Endodermal cell (in vitro differentiated cells): ENCODE results near the gene COL4A1. TPM values are rescaled to one million over a fixed set of nuclear protein-coding genes. Genes with fewer than 3 reads are reported as not detected.

ENCODE experiments used
- DNase-seq: peaks from one replicate; pipeline ENCODE4 v3.0.0-alpha.2; 2017
- H3K27ac ChIP-seq: 2 replicates; pipeline ENCODE4 v1.5.1; 2013; ENCODE audit warnings: mild to moderate bottlenecking, low read depth, low read length, moderate library complexity
- H3K27me3 ChIP-seq: 2 replicates; pipeline ENCODE4 v1.6.1; 2013; ENCODE audit warnings: mild to moderate bottlenecking, low read length, moderate library complexity; ENCODE audit not compliant: insufficient read depth, control insufficient read depth, poor library complexity, severe bottlenecking
- H3K36me3 ChIP-seq: 2 replicates; pipeline ENCODE4 v1.7.0; 2013; ENCODE audit warnings: mild to moderate bottlenecking, low read length, moderate library complexity; ENCODE audit not compliant: control insufficient read depth, insufficient read depth
- H3K4me1 ChIP-seq: one replicate; pipeline ENCODE4 v1.7.0; 2013; ENCODE audit warnings: low read length; ENCODE audit not compliant: control insufficient read depth, insufficient read depth
- H3K4me3 ChIP-seq: 2 replicates; pipeline ENCODE4 v1.5.1; 2013; ENCODE audit warnings: mild to moderate bottlenecking, low read length, moderate library complexity
- H3K9ac ChIP-seq: 2 replicates; pipeline ENCODE4 v1.6.1; 2013; ENCODE audit warnings: mild to moderate bottlenecking, low read length, moderate library complexity; ENCODE audit not compliant: poor library complexity, severe bottlenecking; ENCODE audit errors: extremely low read depth
- H3K9me3 ChIP-seq: 2 replicates; pipeline ENCODE4 v1.6.1; 2013; ENCODE audit warnings: mild to moderate bottlenecking, low read length, moderate library complexity; ENCODE audit not compliant: control insufficient read depth
- H3K27ac Mint-ChIP-seq: 2 replicates; pipeline ENCODE4 v1.8.0; 2020; ENCODE audit warnings: mixed read lengths
- H3K27me3 Mint-ChIP-seq: 2 replicates; pipeline ENCODE4 v1.8.0; 2021; ENCODE audit warnings: mild to moderate bottlenecking, mixed read lengths; ENCODE audit not compliant: insufficient read depth
- H3K36me3 Mint-ChIP-seq: 2 replicates; pipeline ENCODE4 v1.8.0; 2020; ENCODE audit warnings: low read depth, mixed read lengths
- H3K4me1 Mint-ChIP-seq: 2 replicates; pipeline ENCODE4 v1.8.0; 2020; ENCODE audit warnings: mixed read lengths
- H3K4me3 Mint-ChIP-seq: 2 replicates; pipeline ENCODE4 v1.8.0; 2020; ENCODE audit warnings: mild to moderate bottlenecking, moderate library complexity, mixed read lengths
- H3K9me3 Mint-ChIP-seq: 2 replicates; pipeline ENCODE4 v1.8.0; 2020; ENCODE audit warnings: mild to moderate bottlenecking, mixed read lengths
- WGBS, 2 experiments: methylation state at CpG; one replicate each; pipeline versions ENCODE4 v1.1.5 to v1.1.7; 2013; ENCODE audit warnings: missing lambda C conversion rate in 2 of 2, mixed read lengths in 1 of 2; ENCODE audit not compliant: insufficient coverage in 1 of 2, insufficient read length in 1 of 2; 5-methylcytosine and 5-hydroxymethylcytosine counted together
- total RNA-seq, 2 donors: library from RNA; stranded (reverse); fragmentation: NEBNext Ultra II Directional in 1 of 2; extraction: Animal tissue kit (Norgen Biotek cat#: 25700) in 1 of 2; gene quantifications; 2 replicates in 1 of 2; 3 replicates in 1 of 2; pipeline ENCODE4 v1.2.1, GENCODE V29; 2021
- TF ChIP-seq, protein P1 (sequence below): fragments of 200-600 bp; sonication (generic); conservative IDR thresholded peaks from 2 replicates; pipeline ENCODE4 v1.5.0; 2021; ENCODE audit warnings: antibody characterized with exemption, mild to moderate bottlenecking

COL4A1 gene
- total RNA-seq, 2 donors from 2014 or later, result 702 to 764 TPM

DNA sequence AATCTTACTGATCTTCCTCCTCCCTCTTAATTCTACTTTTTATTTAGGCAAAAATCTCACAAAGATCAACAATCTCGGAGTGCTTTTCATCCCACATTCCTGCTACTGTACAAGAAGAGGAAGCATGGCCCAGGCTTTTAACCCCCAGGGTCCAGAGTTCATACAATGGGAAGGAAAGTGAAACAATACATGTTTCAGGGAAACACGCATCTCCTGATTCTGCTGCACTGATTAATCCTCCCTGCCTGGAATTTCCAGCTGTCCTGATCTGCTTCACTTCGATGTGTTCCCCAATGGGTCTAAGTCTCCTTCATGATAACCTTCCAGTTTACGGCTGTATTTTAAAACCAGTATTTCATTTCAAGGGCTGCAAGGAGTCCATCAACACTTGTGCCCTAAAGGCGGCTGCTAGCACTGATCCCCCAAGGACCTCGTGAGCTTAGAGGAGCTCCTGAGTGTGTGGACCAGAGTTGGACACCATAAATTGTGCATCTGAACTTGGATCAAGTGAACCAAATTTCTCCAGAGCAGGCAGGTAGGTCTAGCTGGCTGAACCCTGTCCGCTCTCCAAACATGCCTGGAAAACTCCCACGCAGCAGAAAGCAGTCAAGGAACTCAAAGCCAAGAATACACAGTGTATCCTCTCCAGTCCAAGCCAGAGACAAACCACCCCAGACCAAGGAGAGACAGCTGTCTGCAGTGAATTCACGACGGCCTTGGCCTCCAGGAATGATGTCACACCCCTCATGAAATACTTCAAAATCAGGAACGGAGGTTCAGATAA lies 44.3 kb downstream of the COL4A1 start:
- no peak overlapping the region for H3K4me3 ChIP-seq
- no peaks in the 10 kb centered on the region for H3K27me3 ChIP-seq
- H3K9me3 ChIP-seq, result no peaks in the 10 kb centered on the region
- H3K27ac ChIP-seq, result no peak overlapping the region
- no peaks in the 10 kb centered on the region for H3K27me3 Mint-ChIP-seq
- H3K9ac ChIP-seq, result no peak overlapping the region
- TF ChIP-seq, protein P1, sequence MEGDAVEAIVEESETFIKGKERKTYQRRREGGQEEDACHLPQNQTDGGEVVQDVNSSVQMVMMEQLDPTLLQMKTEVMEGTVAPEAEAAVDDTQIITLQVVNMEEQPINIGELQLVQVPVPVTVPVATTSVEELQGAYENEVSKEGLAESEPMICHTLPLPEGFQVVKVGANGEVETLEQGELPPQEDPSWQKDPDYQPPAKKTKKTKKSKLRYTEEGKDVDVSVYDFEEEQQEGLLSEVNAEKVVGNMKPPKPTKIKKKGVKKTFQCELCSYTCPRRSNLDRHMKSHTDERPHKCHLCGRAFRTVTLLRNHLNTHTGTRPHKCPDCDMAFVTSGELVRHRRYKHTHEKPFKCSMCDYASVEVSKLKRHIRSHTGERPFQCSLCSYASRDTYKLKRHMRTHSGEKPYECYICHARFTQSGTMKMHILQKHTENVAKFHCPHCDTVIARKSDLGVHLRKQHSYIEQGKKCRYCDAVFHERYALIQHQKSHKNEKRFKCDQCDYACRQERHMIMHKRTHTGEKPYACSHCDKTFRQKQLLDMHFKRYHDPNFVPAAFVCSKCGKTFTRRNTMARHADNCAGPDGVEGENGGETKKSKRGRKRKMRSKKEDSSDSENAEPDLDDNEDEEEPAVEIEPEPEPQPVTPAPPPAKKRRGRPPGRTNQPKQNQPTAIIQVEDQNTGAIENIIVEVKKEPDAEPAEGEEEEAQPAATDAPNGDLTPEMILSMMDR, result no peak
- H3K4me1 ChIP-seq, result no peaks in the 10 kb centered on the region
- DNase-seq, result peak; percentile 25
- peaks cover 49% of the 10 kb centered on the region for H3K4me1 Mint-ChIP-seq
- H3K9me3 Mint-ChIP-seq, result no peaks in the 10 kb centered on the region
- 79 to 85% methylated on average over 9 to 11 of the region's 11 CpGs for WGBS, 2 experiments
- no peak overlapping the region for H3K27ac Mint-ChIP-seq
- H3K36me3 Mint-ChIP-seq, result peaks cover 37% of the 10 kb centered on the region
- peaks cover 68% of the 10 kb centered on the region for H3K36me3 ChIP-seq
- H3K4me3 Mint-ChIP-seq, result no peak overlapping the region

DNA sequence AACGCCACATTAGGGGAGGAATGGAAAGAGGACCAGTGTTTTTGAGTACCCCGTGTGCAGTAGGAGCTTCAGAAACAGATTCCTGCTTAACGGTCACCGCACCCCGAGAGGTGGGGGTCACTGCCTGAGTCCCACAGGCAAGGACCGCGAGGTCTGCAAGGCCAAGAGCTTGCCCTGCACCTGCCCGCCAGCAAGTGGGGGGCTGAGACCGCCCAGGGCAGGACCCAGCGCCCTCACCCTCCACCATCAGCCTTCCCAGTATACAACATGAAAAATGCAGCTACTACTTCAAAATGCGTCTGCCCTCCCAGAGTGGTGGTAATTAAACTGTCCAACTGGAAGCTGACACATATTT lies 44.9 kb downstream of the COL4A1 start:
- peak; percentile 25 for DNase-seq
- Mint-ChIP-seq H3K27ac (peak overlapping the region; percentile 61), H3K9me3 (no peaks in the 10 kb centered on the region), H3K4me3 (no peak overlapping the region), H3K4me1 (peaks cover 46% of the 10 kb centered on the region), H3K27me3 (no peaks in the 10 kb centered on the region), H3K36me3 (peaks cover 38% of the 10 kb centered on the region)
- no peaks in the 10 kb centered on the region for H3K4me1 ChIP-seq
- H3K9me3 ChIP-seq, result no peaks in the 10 kb centered on the region
- no peak overlapping the region for H3K9ac ChIP-seq
- no peaks in the 10 kb centered on the region for H3K27me3 ChIP-seq
- no peak overlapping the region for H3K27ac ChIP-seq
- peaks cover 70% of the 10 kb centered on the region for H3K36me3 ChIP-seq
- TF ChIP-seq, protein P1, result no peak
- no peak overlapping the region for H3K4me3 ChIP-seq
- 93 to 96% methylated on average over 7 to 11 of the region's 11 CpGs for WGBS, 2 experiments

- H3K4me1 Mint-ChIP-seq, result peaks cover 40% of the 10 kb centered on the region
- no peak overlapping the region for H3K9ac ChIP-seq
Measured at GRCh38 chr13:110261166-110262081, 45.5 kb downstream of the COL4A1 start.

More at GRCh38 chr13:110261166-110262081, 45.5 kb downstream of the COL4A1 start:
- H3K27ac Mint-ChIP-seq, result peak overlapping the region; percentile 61
- no peak overlapping the region for H3K4me3 Mint-ChIP-seq
- H3K36me3 ChIP-seq, result peaks cover 65% of the 10 kb centered on the region
- H3K27me3 ChIP-seq, result no peaks in the 10 kb centered on the region
- H3K36me3 Mint-ChIP-seq, result peaks cover 38% of the 10 kb centered on the region
- no peaks in the 10 kb centered on the region for H3K4me1 ChIP-seq
- no peak overlapping the region for H3K4me3 ChIP-seq
- H3K27me3 Mint-ChIP-seq, result no peaks in the 10 kb centered on the region
- TF ChIP-seq, protein P1, result no peak
- H3K9me3 ChIP-seq, result no peaks in the 10 kb centered on the region
- DNase-seq, result peak; percentile 71
- WGBS, 2 experiments, result 89 to 90% methylated on average over 11 to 19 of the region's 19 CpGs
- no peaks in the 10 kb centered on the region for H3K9me3 Mint-ChIP-seq
- no peak overlapping the region for H3K27ac ChIP-seq
